Measurements from ENCODE around the gene KRTCAP3. TPM values are rescaled to one million over a fixed set of nuclear protein-coding genes. Genes with fewer than 3 reads are reported as not detected.

The KRTCAP3 gene
- total RNA-seq, 4 donors from 2014 or later = 18.0 to 112 (median 47.8) TPM

- TF ChIP-seq POLR2AphosphoS5 (IDR thresholded peaks at IDR 0.05) (no peak), EP300 (IDR thresholded peaks at IDR 0.05; ENCODE audit: low read depth) (no peak), POLR2A (IDR thresholded peaks at IDR 0.05) (no peak)
- TF ChIP-seq, protein P1, sequence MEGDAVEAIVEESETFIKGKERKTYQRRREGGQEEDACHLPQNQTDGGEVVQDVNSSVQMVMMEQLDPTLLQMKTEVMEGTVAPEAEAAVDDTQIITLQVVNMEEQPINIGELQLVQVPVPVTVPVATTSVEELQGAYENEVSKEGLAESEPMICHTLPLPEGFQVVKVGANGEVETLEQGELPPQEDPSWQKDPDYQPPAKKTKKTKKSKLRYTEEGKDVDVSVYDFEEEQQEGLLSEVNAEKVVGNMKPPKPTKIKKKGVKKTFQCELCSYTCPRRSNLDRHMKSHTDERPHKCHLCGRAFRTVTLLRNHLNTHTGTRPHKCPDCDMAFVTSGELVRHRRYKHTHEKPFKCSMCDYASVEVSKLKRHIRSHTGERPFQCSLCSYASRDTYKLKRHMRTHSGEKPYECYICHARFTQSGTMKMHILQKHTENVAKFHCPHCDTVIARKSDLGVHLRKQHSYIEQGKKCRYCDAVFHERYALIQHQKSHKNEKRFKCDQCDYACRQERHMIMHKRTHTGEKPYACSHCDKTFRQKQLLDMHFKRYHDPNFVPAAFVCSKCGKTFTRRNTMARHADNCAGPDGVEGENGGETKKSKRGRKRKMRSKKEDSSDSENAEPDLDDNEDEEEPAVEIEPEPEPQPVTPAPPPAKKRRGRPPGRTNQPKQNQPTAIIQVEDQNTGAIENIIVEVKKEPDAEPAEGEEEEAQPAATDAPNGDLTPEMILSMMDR (IDR thresholded peaks at IDR 0.05) = no peak
- DNase-seq = no peak
Observed at GRCh38 chr2:27489118-27489497, 46.9 kb downstream of the KRTCAP3 start.

GRCh38 chr2:27489498-27490397 is 47.6 kb downstream of the KRTCAP3 start, which contains the start of gene IFT172:
Gene IFT172 (minus strand): TSS chr2:27489743. CDS start chr2:27489653, 90 bp downstream.
- Histone ChIP-seq H3K36me3 (no peaks in the 10 kb centered on the region), H3K4me1 (peaks cover 7 to 14% (median 12%) of the 10 kb centered on the region in 4 donors), H3K9me3 (no peaks in the 10 kb centered on the region), H3K27me3 (peaks cover 12% of the 10 kb centered on the region), H3K27ac (peak within 1 kb of the TSS; percentile 58 to 80 (median 74)), H3K4me3 (peak within 1 kb of the TSS; percentile 41 to 56 (median 45))
- in situ Hi-C loops (cut with MboI; ENCODE audit: low pct_ligation_motif_present in 1 of 4, low pct_unique_long_range_greater_than_20kb in 1 of 4, low sequenced_read_pairs in 3 of 4) (no loop called here), intact Hi-C loops (cut with DNase I; ENCODE audit: low total_unique reads) (loop anchor here (5.0 kb wide), 1 partner anchor 93 kb away; the partner anchor contains the start of gene ZNF512)
- TF ChIP-seq EP300 (IDR thresholded peaks at IDR 0.05; ENCODE audit: low read depth) = no peak
- TF ChIP-seq POLR2A (IDR thresholded peaks at IDR 0.05) = peak; percentile 80
- TF ChIP-seq POLR2AphosphoS5 (IDR thresholded peaks at IDR 0.05) = peak; percentile 93 to 94 (median 93)
- whole genome bisulfite sequencing, 2 donors (ENCODE audit: low coverage in 1 of 2) = 9 to 83% methylated on average over 2 to 43 of the region's 43 CpGs
- DNase-seq = peak; percentile 100

More at GRCh38 chr2:27489118-27489497, 46.9 kb downstream of the KRTCAP3 start:
- peaks cover 6% of the 10 kb centered on the region for H3K27me3 ChIP-seq
- intact Hi-C loops (cut with DNase I; ENCODE audit: low total_unique reads) (loop anchor here (5.0 kb wide), 1 partner anchor 93 kb away; the partner anchor contains the start of gene ZNF512), in situ Hi-C loops (cut with MboI; ENCODE audit: low pct_ligation_motif_present in 1 of 4, low pct_unique_long_range_greater_than_20kb in 1 of 4, low sequenced_read_pairs in 3 of 4) (no loop called here)
- H3K36me3 ChIP-seq = no peaks in the 10 kb centered on the region
- H3K4me3 ChIP-seq = peak overlapping the region; percentile 41 to 56 (median 45)
- peak overlapping the region; percentile 58 to 80 (median 72) for H3K27ac ChIP-seq
- 4 to 5% methylated on average over 7 to 11 of the region's 11 CpGs for WGBS, 2 donors (ENCODE audit: low coverage in 1 of 2)
- H3K4me1 ChIP-seq = peaks cover 6 to 14% (median 10%) of the 10 kb centered on the region in 4 donors
- H3K9me3 ChIP-seq = no peaks in the 10 kb centered on the region

- Histone ChIP-seq H3K36me3 (no peaks in the 10 kb centered on the region), H3K9me3 (no peaks in the 10 kb centered on the region), H3K27me3 (peaks cover 30% of the 10 kb centered on the region), H3K4me1 (peaks cover 7 to 23% (median 14%) of the 10 kb centered on the region in 4 donors), H3K4me3 (no peak overlapping the region), H3K27ac (no peak overlapping the region)
- intact Hi-C loops (cut with DNase I; ENCODE audit: low total_unique reads) (no loop called here), in situ Hi-C loops (cut with MboI; ENCODE audit: low pct_ligation_motif_present in 1 of 4, low pct_unique_long_range_greater_than_20kb in 1 of 4, low sequenced_read_pairs in 3 of 4) (no loop called here)
- TF ChIP-seq POLR2AphosphoS5 (IDR thresholded peaks at IDR 0.05) (no peak), EP300 (IDR thresholded peaks at IDR 0.05; ENCODE audit: low read depth) (no peak), POLR2A (IDR thresholded peaks at IDR 0.05) (no peak)
- TF ChIP-seq, protein P1 (IDR thresholded peaks at IDR 0.05) = no peak
- no peak for DNase-seq
- 79 to 89% methylated on average over 4 of the region's 4 CpGs for WGBS, 2 donors (ENCODE audit: low coverage in 1 of 2)
Observed at GRCh38 chr2:27492557-27492956, 50.4 kb downstream of the KRTCAP3 start.

DNA sequence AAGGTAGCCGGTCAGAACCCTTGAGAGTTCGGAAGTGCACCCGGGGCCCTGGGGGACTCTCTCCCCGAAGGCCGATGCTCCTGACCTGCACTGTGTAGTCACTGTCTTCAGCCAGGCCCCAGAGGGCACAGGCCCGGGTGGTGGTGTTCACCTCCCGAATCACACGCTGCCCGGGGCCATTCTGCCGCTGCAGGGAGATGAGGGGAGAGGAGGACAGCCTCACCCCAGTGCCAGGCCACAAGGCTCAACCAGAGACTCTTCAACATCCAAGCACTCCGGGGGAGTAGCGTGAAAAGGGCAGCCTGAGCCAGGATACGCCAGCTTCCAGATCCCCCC is 51.7 kb downstream of the KRTCAP3 start:
- WGBS, 2 donors (ENCODE audit: low coverage in 1 of 2) = 89% methylated on average over 12 of the region's 13 CpGs; no CpG with 5 or more reads in 1 of the 2 donors
- in situ Hi-C loops (cut with MboI; ENCODE audit: low pct_ligation_motif_present in 1 of 4, low pct_unique_long_range_greater_than_20kb in 1 of 4, low sequenced_read_pairs in 3 of 4) = no loop called here

More for the DNA sequence above, 51.7 kb downstream of the KRTCAP3 start:
- Histone ChIP-seq H3K9me3 (no peaks in the 10 kb centered on the region), H3K4me1 (peaks cover 3 to 18% (median 11%) of the 10 kb centered on the region in 4 donors), H3K27ac (no peak overlapping the region), H3K36me3 (no peaks in the 10 kb centered on the region), H3K27me3 (peaks cover 30% of the 10 kb centered on the region), H3K4me3 (no peak overlapping the region)
- TF ChIP-seq EP300 (IDR thresholded peaks at IDR 0.05; ENCODE audit: low read depth) (no peak), POLR2AphosphoS5 (IDR thresholded peaks at IDR 0.05) (no peak), POLR2A (IDR thresholded peaks at IDR 0.05) (no peak)
- TF ChIP-seq, protein P1 (IDR thresholded peaks at IDR 0.05) = no peak
- DNase-seq = no peak
- intact Hi-C loops (cut with DNase I; ENCODE audit: low total_unique reads) = no loop called here

Small RNA genes within 50 kb of the gene (small RNA-seq; reads per million reads assigned to genes)
- gene RNU6-986P = 0 reads per million in 4 donors

Other genes starting within 250 kb of the KRTCAP3 start
- 100 to 1,000 TPM in 2 of 4 donors, 10 to 100 TPM in 2; 64.7 to 179 (median 121) TPM for gene ATRAID, start 230.3 kb upstream of the KRTCAP3 start, total RNA-seq
- 10 to 100 TPM; 22.8 to 58.3 (median 41.0) TPM for gene SLC5A6, start 230.1 kb upstream of the KRTCAP3 start, total RNA-seq
- 10 to 100 TPM; 11.9 to 25.9 (median 16.6) TPM for gene CAD, start 225.0 kb upstream of the KRTCAP3 start, total RNA-seq
- gene SLC30A3, start 179.3 kb upstream of the KRTCAP3 start, total RNA-seq = under 1 TPM in 1 of 4 donors, not detected in 3; 0.60 TPM
- gene DNAJC5G, start 166.9 kb upstream of the KRTCAP3 start, total RNA-seq = not detected
- 1 to 10 TPM in 2 of 4 donors, under 1 TPM in 1, not detected in 1; 0.40 to 1.9 (median 1.2) TPM for gene TRIM54, start 160.0 kb upstream of the KRTCAP3 start, total RNA-seq
- 10 to 100 TPM in 1 of 4 donors, 1 to 10 TPM in 1, under 1 TPM in 1, not detected in 1; 0.82 to 10.8 (median 2.2) TPM for gene UCN, start 133.9 kb upstream of the KRTCAP3 start, total RNA-seq
- gene MPV17, start 119.3 kb upstream of the KRTCAP3 start, total RNA-seq = 10 to 100 TPM; 34.4 to 53.8 (median 38.3) TPM
- 10 to 100 TPM; 55.7 to 79.2 (median 63.6) TPM for gene GTF3C2, start 85.6 kb upstream of the KRTCAP3 start, total RNA-seq
- gene EIF2B4, start 72.0 kb upstream of the KRTCAP3 start, total RNA-seq = 10 to 100 TPM; 12.0 to 36.7 (median 27.5) TPM
- 10 to 100 TPM; 59.8 to 99.3 (median 73.9) TPM for gene SNX17, start 71.8 kb upstream of the KRTCAP3 start, total RNA-seq
- gene ZNF513, start 61.6 kb upstream of the KRTCAP3 start, total RNA-seq = 10 to 100 TPM; 24.0 to 41.0 (median 32.6) TPM
- gene PPM1G, start 32.8 kb upstream of the KRTCAP3 start, total RNA-seq = 10 to 100 TPM; 43.4 to 54.9 (median 51.7) TPM
- gene NRBP1, start 13.8 kb upstream of the KRTCAP3 start, total RNA-seq = 10 to 100 TPM; 38.4 to 74.8 (median 66.8) TPM
- 100 to 1,000 TPM in 1 of 4 donors, 10 to 100 TPM in 3; 14.5 to 113 (median 43.5) TPM for gene IFT172, start 47.4 kb downstream of the KRTCAP3 start, total RNA-seq
- 1 to 10 TPM in 3 of 4 donors, under 1 TPM in 1; 0.80 to 8.2 (median 2.5) TPM for gene FNDC4, start 52.8 kb downstream of the KRTCAP3 start, total RNA-seq
- gene GCKR, start 54.5 kb downstream of the KRTCAP3 start, total RNA-seq = not detected
- 10 to 100 TPM in 3 of 4 donors, 1 to 10 TPM in 1; 9.2 to 33.3 (median 20.2) TPM for gene ZNF512, start 140.7 kb downstream of the KRTCAP3 start, total RNA-seq
- 1 to 10 TPM in 2 of 4 donors, under 1 TPM in 1, not detected in 1; 0.80 to 4.3 (median 3.8) TPM for gene CCDC121, start 186.6 kb downstream of the KRTCAP3 start, total RNA-seq
- gene GPN1, start 186.7 kb downstream of the KRTCAP3 start, total RNA-seq = 10 to 100 TPM in 3 of 4 donors, not detected in 1; 14.6 to 24.3 (median 19.4) TPM
- gene SUPT7L, start 221.2 kb downstream of the KRTCAP3 start, total RNA-seq = 10 to 100 TPM; 30.4 to 43.6 (median 38.2) TPM
- gene SLC4A1AP, start 221.5 kb downstream of the KRTCAP3 start, total RNA-seq = 10 to 100 TPM in 3 of 4 donors, 1 to 10 TPM in 1; 9.0 to 21.1 (median 16.1) TPM

Data from transverse colon (tissue), 4 donors.